Activated CD4-positive, alpha-beta memory T cell treated with anti-CD3 and anti-CD28 coated beads for 36 hours (primary cell): ENCODE results near the gene AGXT. TPM values are rescaled to one million over a fixed set of nuclear protein-coding genes. Genes with fewer than 3 reads are reported as not detected.
A peak's percentile ranks its signal among the peaks of the same experiment; 100 is the strongest.

ENCODE experiments used
- CTCF ChIA-PET: fragments of 350-600 bp; sonication (Branson Sonifier 250); formaldehyde crosslinking; loops from one replicate; lab custom pipeline; 2021; ENCODE audit warnings: antibody characterized with exemption, inconsistent platforms; lab: Charles Lee
- POLR2A ChIA-PET: fragments of 350-600 bp; sonication (Branson Sonifier 250); formaldehyde crosslinking; loops from one replicate; lab custom pipeline; 2021; ENCODE audit warnings: antibody characterized with exemption; lab: Charles Lee
- DNase-seq: peaks from one replicate; pipeline ENCODE4 v3.0.0-alpha.2; 2020
- H3K27ac Mint-ChIP-seq: one replicate; pipeline ENCODE4 v1.8.0; 2021; ENCODE audit warnings: mixed read lengths
- H3K27me3 Mint-ChIP-seq: one replicate; pipeline ENCODE4 v1.8.0; 2021; ENCODE audit warnings: mixed read lengths
- H3K36me3 Mint-ChIP-seq: one replicate; pipeline ENCODE4 v1.8.0; 2021; ENCODE audit warnings: mixed read lengths
- H3K4me1 Mint-ChIP-seq: one replicate; pipeline ENCODE4 v1.8.0; 2021; ENCODE audit warnings: low read depth, mixed read lengths
- H3K4me3 Mint-ChIP-seq: one replicate; pipeline ENCODE4 v1.8.0; 2021; ENCODE audit warnings: mild to moderate bottlenecking, mixed read lengths
- H3K9me3 Mint-ChIP-seq: one replicate; pipeline ENCODE4 v1.8.0; 2021; ENCODE audit warnings: mixed read lengths
- intact Hi-C: fragments of 100-400 bp; cut with micrococcal nuclease; formaldehyde crosslinking; loops from one replicate; pipeline ENCODE4 v1.15.1; 2023
- total RNA-seq, 2 experiments: library from RNA; stranded (reverse); gene quantifications; one replicate each; pipeline ENCODE4 v1.2.3, GENCODE V29; 2021

The AGXT gene
- total RNA-seq, 2 experiments from 2014 or later = not detected

- Mint-ChIP-seq H3K9me3 (no peaks in the 10 kb centered on the region), H3K36me3 (no peaks in the 10 kb centered on the region), H3K27me3 (peaks cover 11% of the 10 kb centered on the region), H3K4me1 (no peaks in the 10 kb centered on the region), H3K27ac (no peak overlapping the region), H3K4me3 (no peak overlapping the region)
- ChIA-PET POLR2A (no interaction called here), CTCF (interaction anchor here (1.1 to 1.5 kb wide), 2 partner anchors 13 to 76 kb away, joined by 5 read pairs; no protein-coding TSS in a partner anchor)
- DNase-seq = no peak
- intact Hi-C loops = no loop called here
These were observed 58.8 kb downstream of the AGXT start for GRCh38 chr2:240927390-240927781.

- DNase-seq = peak; percentile 5
- CTCF ChIA-PET = no interaction called here
- no peaks in the 10 kb centered on the region for H3K36me3 Mint-ChIP-seq
These were observed 60.1 kb downstream of the AGXT start for GRCh38 chr2:240928476-240929363.

DNA sequence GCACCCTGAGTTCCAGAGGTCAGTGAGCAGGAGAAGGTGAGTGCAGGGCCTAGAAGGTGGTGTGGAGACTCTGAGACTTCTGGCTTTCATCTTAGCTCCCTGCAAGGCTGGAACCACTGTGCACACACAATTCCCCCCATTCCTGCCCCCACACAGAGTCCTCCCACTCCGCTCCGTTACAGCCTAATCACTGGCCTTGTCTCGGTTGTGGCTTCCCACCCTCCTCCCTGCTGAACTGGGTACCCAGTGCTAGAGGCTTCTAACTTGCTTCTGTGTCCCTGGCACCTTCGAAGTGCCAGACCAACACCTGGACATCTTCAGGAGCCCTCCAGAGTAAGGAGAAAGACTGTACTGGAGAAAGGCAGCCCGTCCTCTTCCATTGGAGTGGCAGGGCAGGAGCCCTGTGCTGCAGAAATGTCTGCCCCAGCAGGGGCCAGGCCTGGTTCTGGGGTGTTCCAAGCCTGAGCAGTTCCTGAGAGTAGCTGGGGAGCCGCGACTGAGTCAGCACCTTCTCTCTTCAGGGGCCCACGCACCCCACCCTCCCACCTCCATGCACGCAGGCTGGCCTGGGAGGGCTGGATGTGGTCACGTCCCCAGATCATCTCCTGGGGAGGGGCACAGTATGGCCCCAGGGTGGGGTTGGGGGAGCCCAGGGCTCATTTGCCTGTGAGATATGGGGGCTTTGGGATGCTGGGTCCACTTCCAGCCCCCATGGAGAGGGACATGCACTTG, 60.9 kb downstream of the AGXT start:
- POLR2A ChIA-PET = no interaction called here
- Mint-ChIP-seq H3K27me3 (peaks cover 11% of the 10 kb centered on the region), H3K4me3 (no peak overlapping the region), H3K36me3 (no peaks in the 10 kb centered on the region), H3K9me3 (no peaks in the 10 kb centered on the region), H3K4me1 (no peaks in the 10 kb centered on the region), H3K27ac (no peak overlapping the region)
- intact Hi-C loops = no loop called here
- CTCF ChIA-PET = no interaction called here
- DNase-seq = peak; percentile 2

More at GRCh38 chr2:240928476-240929363, 60.1 kb downstream of the AGXT start:
- peaks cover 11% of the 10 kb centered on the region for H3K27me3 Mint-ChIP-seq
- POLR2A ChIA-PET = no interaction called here
- no peak overlapping the region for H3K27ac Mint-ChIP-seq
- intact Hi-C loops = no loop called here
- no peaks in the 10 kb centered on the region for H3K4me1 Mint-ChIP-seq
- no peaks in the 10 kb centered on the region for H3K9me3 Mint-ChIP-seq
- no peak overlapping the region for H3K4me3 Mint-ChIP-seq

Other genes with a start within 250 kb of the AGXT start
- gene GPR35, start 243.3 kb upstream of the AGXT start, total RNA-seq = 1 to 10 TPM; 3.4 to 4.7 TPM
- not detected for gene AQP12B, start 185.9 kb upstream of the AGXT start, total RNA-seq
- not detected for gene AQP12A, start 177.0 kb upstream of the AGXT start, total RNA-seq
- 1 to 10 TPM; 3.3 to 3.8 TPM for gene KIF1A, start 48.6 kb upstream of the AGXT start, total RNA-seq
- not detected for gene MAB21L4, start 27.3 kb downstream of the AGXT start, total RNA-seq
- not detected for gene CROCC2, start 37.5 kb downstream of the AGXT start, total RNA-seq
- 1 to 10 TPM; 2.6 to 3.8 TPM for gene SNED1, start 129.8 kb downstream of the AGXT start, total RNA-seq
- gene MTERF4, start 233.5 kb downstream of the AGXT start, total RNA-seq = 10 to 100 TPM; 43.9 to 46.0 TPM